NB4 (cell line): ENCODE data around the gene POLR1C.

Source experiments
- DNase-seq: peaks from one replicate; pipeline ENCODE4 v3.0.0; 2010; ENCODE audit warnings: low read depth
- H3K4me3 ChIP-seq: one replicate; pipeline ENCODE4 v1.5.1; 2011; ENCODE audit warnings: mild to moderate bottlenecking, low read depth, low read length, moderate library complexity
- CTCF ChIP-seq: IDR thresholded peaks from one replicate; pipeline ENCODE4 v1.5.1; 2012; ENCODE audit warnings: low read depth, low read length
- MAX ChIP-seq: IDR thresholded peaks from 2 replicates; pipeline ENCODE4 v1.6.1; 2011; ENCODE audit warnings: low read depth, low read length
- MYC ChIP-seq: IDR thresholded peaks from 2 replicates; pipeline ENCODE4 v1.6.1; 2011; ENCODE audit warnings: low read depth, low read length
- POLR2A ChIP-seq: IDR thresholded peaks from 2 replicates; pipeline ENCODE4 v1.6.1; 2011; ENCODE audit warnings: mild to moderate bottlenecking; ENCODE audit not compliant: insufficient read length; ENCODE audit errors: extremely low read depth

The POLR1C gene

GRCh38 chr6:43492673-43493072, 24.2 kb upstream of the POLR1C start:
- no peak overlapping the region for H3K4me3 ChIP-seq
- no peak for DNase-seq
- TF ChIP-seq CTCF = no peak
- no peak for TF ChIP-seq MYC
- no peak for TF ChIP-seq POLR2A
- TF ChIP-seq MAX = no peak

GRCh38 chr6:43493230-43493629, 23.7 kb upstream of the POLR1C start:
- TF ChIP-seq POLR2A (no peak), MYC (no peak), MAX (no peak), CTCF (no peak)
- no peak overlapping the region for H3K4me3 ChIP-seq
- DNase-seq = no peak

GRCh38 chr6:43493833-43494232, 23.1 kb upstream of the POLR1C start:
- DNase-seq = no peak
- no peak overlapping the region for H3K4me3 ChIP-seq
- TF ChIP-seq MAX (no peak), CTCF (no peak)

- no peak overlapping the region for H3K4me3 ChIP-seq
- DNase-seq = no peak
- TF ChIP-seq POLR2A = no peak
- no peak for TF ChIP-seq MAX
- no peak for TF ChIP-seq CTCF
- TF ChIP-seq MYC = no peak
Measured at GRCh38 chr6:43494321-43494720, 22.6 kb upstream of the POLR1C start.

GRCh38 chr6:43494766-43495165, 22.1 kb upstream of the POLR1C start:
- TF ChIP-seq MYC = no peak
- no peak for TF ChIP-seq CTCF
- TF ChIP-seq POLR2A = no peak
- TF ChIP-seq MAX = no peak
- H3K4me3 ChIP-seq = no peak overlapping the region
- no peak for DNase-seq

- no peak overlapping the region for H3K4me3 ChIP-seq
- TF ChIP-seq MAX = no peak
- no peak for TF ChIP-seq MYC
- TF ChIP-seq POLR2A = no peak
- TF ChIP-seq CTCF = no peak
- peak; percentile 38 for DNase-seq
Measured at GRCh38 chr6:43495409-43495941, 21.4 kb upstream of the POLR1C start.
